ENCODE results near the gene IKZF4.

- no peak for TF ChIP-seq CTCF (IDR thresholded peaks at IDR 0.05)
- no peak for TF ChIP-seq POLR2A (IDR thresholded peaks at IDR 0.05)
- TF ChIP-seq POLR2AphosphoS5 (IDR thresholded peaks at IDR 0.05), result no peak
Observed at GRCh38 chr12:56082967-56083366, 62.1 kb downstream of the IKZF4 start.

All from transverse colon (tissue), 4 donors.